Measurements from ENCODE around the gene ASMTL. TPM values are rescaled to one million over a fixed set of nuclear protein-coding genes. Genes with fewer than 3 reads are reported as not detected.

ASMTL gene
- total RNA-seq, 1 donor from 2014 or later: 46.1 TPM

GRCh38 chrX:1466971-1467561, 14.4 kb upstream of the ASMTL start:
- Mint-ChIP-seq H3K36me3 (no peaks in the 10 kb centered on the region), H3K27ac (no peak overlapping the region), H3K4me1 (peaks cover 4% of the 10 kb centered on the region), H3K4me3 (no peak overlapping the region), H3K27me3 (ENCODE audit: insufficient read depth, low read depth) (peaks cover 5% of the 10 kb centered on the region), H3K9me3 (peaks cover 4% of the 10 kb centered on the region)
- Histone ChIP-seq H3K9ac (no peak overlapping the region), H3K4me2 (no peak overlapping the region), H2AFZ (replicated peaks) (no peak overlapping the region), H3K9me3 (ENCODE audit: low read depth) (no peaks in the 10 kb centered on the region), H4K20me1 (ENCODE audit: low read depth) (no peaks in the 10 kb centered on the region), H3K4me3 (no peak overlapping the region), H3K27me3 (no peaks in the 10 kb centered on the region), H3K36me3 (no peaks in the 10 kb centered on the region), H3F3A (ENCODE audit: low read depth) (no peaks in the 10 kb centered on the region), H3K79me2 (ENCODE audit: low read depth) (no peaks in the 10 kb centered on the region), H3K4me1 (peaks cover 3% of the 10 kb centered on the region), H3K27ac (no peak overlapping the region)
- no peak for DNase-seq (ENCODE audit: low spot score)
- TF ChIP-seq, protein P1, sequence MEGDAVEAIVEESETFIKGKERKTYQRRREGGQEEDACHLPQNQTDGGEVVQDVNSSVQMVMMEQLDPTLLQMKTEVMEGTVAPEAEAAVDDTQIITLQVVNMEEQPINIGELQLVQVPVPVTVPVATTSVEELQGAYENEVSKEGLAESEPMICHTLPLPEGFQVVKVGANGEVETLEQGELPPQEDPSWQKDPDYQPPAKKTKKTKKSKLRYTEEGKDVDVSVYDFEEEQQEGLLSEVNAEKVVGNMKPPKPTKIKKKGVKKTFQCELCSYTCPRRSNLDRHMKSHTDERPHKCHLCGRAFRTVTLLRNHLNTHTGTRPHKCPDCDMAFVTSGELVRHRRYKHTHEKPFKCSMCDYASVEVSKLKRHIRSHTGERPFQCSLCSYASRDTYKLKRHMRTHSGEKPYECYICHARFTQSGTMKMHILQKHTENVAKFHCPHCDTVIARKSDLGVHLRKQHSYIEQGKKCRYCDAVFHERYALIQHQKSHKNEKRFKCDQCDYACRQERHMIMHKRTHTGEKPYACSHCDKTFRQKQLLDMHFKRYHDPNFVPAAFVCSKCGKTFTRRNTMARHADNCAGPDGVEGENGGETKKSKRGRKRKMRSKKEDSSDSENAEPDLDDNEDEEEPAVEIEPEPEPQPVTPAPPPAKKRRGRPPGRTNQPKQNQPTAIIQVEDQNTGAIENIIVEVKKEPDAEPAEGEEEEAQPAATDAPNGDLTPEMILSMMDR (IDR thresholded peaks at IDR 0.05): no peak
- TF ChIP-seq EZH2 (IDR thresholded peaks at IDR 0.05) (no peak), EZH2phosphoT487 (IDR thresholded peaks at IDR 0.05) (no peak)

GRCh38 chrX:1466232-1466661, 13.5 kb upstream of the ASMTL start:
- DNase-seq (ENCODE audit: low spot score): no peak
- H3K27me3 Mint-ChIP-seq (ENCODE audit: insufficient read depth, low read depth): peaks cover 5% of the 10 kb centered on the region
- Histone ChIP-seq H3K4me2 (no peak overlapping the region), H3K27ac (no peak overlapping the region), H3K36me3 (no peaks in the 10 kb centered on the region), H3K9ac (no peak overlapping the region), H2AFZ (replicated peaks) (no peak overlapping the region), H3K27me3 (no peaks in the 10 kb centered on the region), H4K20me1 (ENCODE audit: low read depth) (no peaks in the 10 kb centered on the region), H3K4me1 (no peaks in the 10 kb centered on the region), H3K9me3 (ENCODE audit: low read depth) (no peaks in the 10 kb centered on the region), H3K4me3 (no peak overlapping the region), H3K79me2 (ENCODE audit: low read depth) (no peaks in the 10 kb centered on the region), H3F3A (ENCODE audit: low read depth) (no peaks in the 10 kb centered on the region)
- H3K27ac Mint-ChIP-seq: no peak overlapping the region
- TF ChIP-seq EZH2 (IDR thresholded peaks at IDR 0.05): no peak
- no peak for TF ChIP-seq EZH2phosphoT487 (IDR thresholded peaks at IDR 0.05)
- TF ChIP-seq, protein P1 (IDR thresholded peaks at IDR 0.05): no peak
- peaks cover 4% of the 10 kb centered on the region for H3K4me1 Mint-ChIP-seq
- H3K36me3 Mint-ChIP-seq: no peaks in the 10 kb centered on the region
- H3K9me3 Mint-ChIP-seq: no peaks in the 10 kb centered on the region
- H3K4me3 Mint-ChIP-seq: no peak overlapping the region

DNA sequence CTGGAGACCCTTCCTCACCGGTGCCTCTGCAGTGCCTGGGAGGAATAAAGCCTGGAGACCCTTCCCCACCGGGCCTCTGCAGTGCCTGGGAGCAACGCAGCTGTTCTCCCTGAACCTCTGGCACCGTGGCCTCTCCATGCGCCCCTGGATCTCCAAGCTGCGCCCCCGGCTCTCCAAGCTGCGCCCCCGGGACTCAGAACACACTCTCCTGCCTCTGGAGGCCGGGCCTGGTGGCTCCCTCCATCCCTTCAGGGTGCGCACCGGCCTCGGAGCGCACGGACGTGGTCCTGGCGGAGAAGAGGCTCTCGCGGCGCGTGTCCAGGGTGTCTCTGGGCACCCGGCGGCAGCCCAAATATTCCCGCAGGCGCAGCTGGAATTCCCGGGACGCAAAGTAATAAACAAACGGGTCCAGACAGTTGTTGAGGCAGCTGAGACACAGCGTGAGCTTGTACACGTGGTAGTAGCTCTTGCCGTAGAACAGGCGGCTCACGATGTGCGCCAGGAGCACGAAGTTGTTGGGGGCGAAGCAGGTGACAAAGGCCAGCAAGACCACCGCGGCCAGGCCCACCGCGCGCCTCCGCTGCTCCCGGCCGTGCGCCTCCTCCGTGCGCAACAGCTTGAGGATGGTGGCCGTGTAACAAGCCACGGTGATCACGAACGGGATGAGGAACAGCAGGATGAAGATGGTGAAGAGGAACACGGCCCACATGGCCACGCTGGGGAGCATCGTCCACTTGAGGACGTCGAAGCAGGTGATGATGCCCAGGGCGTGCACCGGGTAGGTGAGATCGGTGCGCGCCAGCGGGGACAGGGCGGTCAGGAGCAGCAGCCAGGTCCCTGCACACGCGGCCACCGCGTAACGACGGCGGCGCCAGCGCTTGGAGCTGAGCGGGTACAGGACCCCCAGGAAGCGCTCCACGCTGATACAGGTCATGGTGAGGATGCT, 12.8 kb upstream of the ASMTL start:
- H3K27me3 ChIP-seq: no peaks in the 10 kb centered on the region
- DNase-seq (ENCODE audit: low spot score): no peak
- no peak overlapping the region for H3K27ac Mint-ChIP-seq
- TF ChIP-seq, protein P1 (IDR thresholded peaks at IDR 0.05): no peak
- no peaks in the 10 kb centered on the region for H3F3A ChIP-seq (ENCODE audit: low read depth)
- no peaks in the 10 kb centered on the region for H3K36me3 Mint-ChIP-seq
- no peaks in the 10 kb centered on the region for H3K9me3 ChIP-seq (ENCODE audit: low read depth)
- H3K79me2 ChIP-seq (ENCODE audit: low read depth): no peaks in the 10 kb centered on the region
- H3K27ac ChIP-seq: no peak overlapping the region
- H3K4me2 ChIP-seq: no peak overlapping the region
- H3K4me3 Mint-ChIP-seq: no peak overlapping the region
- H4K20me1 ChIP-seq (ENCODE audit: low read depth): no peaks in the 10 kb centered on the region
- H2AFZ ChIP-seq (replicated peaks): no peak overlapping the region
- H3K4me1 Mint-ChIP-seq: peaks cover 4% of the 10 kb centered on the region
- H3K4me1 ChIP-seq: no peaks in the 10 kb centered on the region
- H3K9me3 Mint-ChIP-seq: no peaks in the 10 kb centered on the region
- H3K4me3 ChIP-seq: no peak overlapping the region
- no peak overlapping the region for H3K9ac ChIP-seq
- H3K36me3 ChIP-seq: no peaks in the 10 kb centered on the region
- peaks cover 5% of the 10 kb centered on the region for H3K27me3 Mint-ChIP-seq (ENCODE audit: insufficient read depth, low read depth)
